Measurements from ENCODE around the gene BST2.
A peak's percentile ranks its signal among the peaks of the same experiment; 100 is the strongest.

The BST2 gene, protein sequence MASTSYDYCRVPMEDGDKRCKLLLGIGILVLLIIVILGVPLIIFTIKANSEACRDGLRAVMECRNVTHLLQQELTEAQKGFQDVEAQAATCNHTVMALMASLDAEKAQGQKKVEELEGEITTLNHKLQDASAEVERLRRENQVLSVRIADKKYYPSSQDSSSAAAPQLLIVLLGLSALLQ

GRCh38 chr19:17405250-17406045 lies at the start of gene BST2:
BST2 (minus strand) TSS chr19:17405630; CDS start chr19:17405575, 55 bp downstream.
- peak; percentile 83 for DNase-seq

DNA sequence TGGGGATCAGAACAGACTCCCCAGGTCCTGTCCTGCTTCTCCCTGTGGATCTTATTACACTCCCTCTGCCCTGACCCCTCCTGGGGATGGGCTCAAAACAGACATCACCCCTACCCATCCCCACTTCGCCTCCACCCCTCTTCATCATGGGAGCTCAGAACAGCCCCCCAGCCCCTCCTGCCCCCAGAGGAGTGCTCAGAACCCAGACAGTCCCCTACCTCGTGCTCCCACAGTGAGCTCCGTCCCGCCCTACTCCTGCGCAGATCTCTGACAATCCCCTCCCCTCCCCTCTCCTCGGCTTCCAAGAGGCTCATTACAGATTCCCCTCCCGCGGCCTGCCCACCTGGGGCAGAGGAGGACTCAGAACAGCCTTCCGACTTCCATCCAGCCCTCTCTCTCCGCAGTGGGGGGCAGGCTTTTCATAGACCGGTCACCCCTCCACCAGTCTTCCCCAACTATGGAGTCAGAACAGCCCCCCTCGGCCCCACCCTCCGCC lies 49.2 kb upstream of the BST2 start:
- no peak for DNase-seq

- no peak for DNase-seq
Measured at GRCh38 chr19:17451820-17452219, 46.4 kb upstream of the BST2 start.

GRCh38 chr19:17450264-17451075 lies 45.0 kb upstream of the BST2 start:
- peak; percentile 15 for DNase-seq

GRCh38 chr19:17448131-17448967 lies 42.9 kb upstream of the BST2 start, which contains the start of gene TMEM221:
TMEM221 (minus strand) TSS chr19:17448668; CDS start chr19:17448462, 206 bp downstream.
- peak; percentile 39 for DNase-seq

DNA sequence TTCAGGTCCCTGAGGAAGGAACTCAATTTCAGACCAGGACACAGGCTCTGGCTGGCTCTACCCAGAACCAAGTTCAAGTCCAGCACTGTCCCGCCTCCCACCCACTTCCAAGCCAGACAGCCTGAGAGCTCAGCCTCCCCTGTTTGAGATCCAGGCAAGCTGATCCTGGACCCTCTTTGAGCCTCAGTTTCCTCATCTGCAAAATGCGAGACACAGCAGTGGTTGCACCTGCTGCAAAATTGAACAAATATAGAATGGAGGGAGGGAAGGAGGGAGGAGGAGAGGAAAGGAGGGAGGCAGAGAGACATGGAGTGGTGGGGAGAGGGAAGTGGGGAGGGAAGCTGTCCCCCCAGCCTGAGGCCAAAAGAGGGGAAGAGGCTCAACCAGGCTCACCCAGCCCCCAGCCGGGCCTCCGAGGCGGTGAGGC lies 42.3 kb upstream of the BST2 start:
- DNase-seq = no peak

DNA sequence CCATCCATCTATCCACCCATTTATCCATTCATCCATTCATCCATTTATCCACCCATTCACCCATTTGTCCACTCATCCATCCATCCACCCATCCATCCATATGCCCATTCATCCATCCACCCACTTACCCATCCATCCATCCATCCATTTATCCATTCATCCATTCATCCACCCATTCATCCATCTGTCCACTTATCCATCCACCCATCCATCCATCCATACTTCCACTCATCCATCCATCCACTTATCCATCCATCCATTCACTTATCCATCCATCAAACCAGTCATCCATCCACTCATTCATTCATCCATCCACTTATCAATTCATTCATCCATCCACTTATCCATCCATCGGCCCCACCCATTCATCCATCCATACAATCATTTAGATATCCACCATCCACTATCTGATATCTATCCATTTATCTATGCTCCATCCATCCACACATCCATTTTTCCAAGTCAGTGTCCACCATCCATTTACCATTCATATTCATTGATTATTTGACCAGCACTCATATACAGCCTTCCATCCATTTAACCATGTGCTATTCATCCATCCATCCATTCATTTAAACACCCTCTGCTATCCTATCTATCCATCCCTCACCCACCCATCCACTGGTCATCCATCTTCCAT lies 40.2 kb upstream of the BST2 start:
- no peak for DNase-seq

DNA sequence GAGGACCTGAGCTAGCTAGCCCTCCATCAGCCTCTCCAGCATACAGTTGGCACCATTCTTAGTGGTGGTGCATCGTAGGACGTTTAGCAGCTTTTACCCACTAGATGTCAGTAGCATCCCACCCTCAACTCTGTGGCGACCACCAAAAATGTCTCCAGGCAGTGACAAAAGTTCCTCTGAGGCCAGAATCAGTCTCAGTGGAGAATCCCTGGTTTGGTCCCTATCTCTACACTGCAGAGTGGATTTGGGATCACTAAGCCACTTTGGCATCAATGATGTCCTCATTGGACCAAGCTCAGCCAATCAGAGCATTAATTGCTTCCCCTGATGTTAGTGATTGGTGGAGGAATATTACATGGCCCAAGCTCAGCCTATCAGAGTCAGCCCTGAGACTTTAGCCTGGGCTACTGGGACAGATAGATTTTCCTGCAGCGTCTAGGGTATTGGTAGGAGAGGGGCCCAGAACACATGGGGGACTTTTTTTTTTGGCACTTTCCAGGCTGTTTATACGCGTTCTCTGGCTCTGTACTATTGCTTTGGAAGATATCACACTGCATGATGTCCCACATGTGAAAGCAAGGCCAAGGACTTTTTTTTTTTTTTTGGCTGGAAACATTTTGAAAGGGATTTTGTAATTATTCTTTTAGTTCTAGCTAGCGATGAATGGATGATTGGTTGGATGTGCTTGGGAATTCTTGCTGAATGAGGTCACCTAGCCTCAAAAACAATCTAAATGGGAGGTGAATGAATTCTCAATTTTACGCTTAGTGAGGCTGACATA lies 36.0 kb upstream of the BST2 start:
- DNase-seq = peak; percentile 3

DNA sequence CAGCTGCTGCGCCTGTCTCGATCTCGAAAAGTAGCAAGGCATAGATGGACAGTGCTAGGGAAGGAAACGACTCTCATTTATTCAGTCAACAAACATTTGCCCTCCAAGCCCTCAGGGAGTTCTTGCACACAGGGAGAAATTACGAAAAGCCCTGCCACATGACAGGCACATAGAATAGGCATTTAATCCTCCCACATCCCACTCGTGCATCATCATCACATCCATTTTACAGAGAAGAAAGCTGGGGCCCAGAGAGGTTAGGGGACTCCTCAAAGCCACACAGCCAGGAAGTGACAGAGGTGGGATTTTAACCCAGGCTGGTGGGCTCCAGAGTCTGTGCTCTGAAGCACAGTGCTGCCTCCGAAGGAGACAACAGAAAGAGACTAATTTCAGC lies 31.4 kb upstream of the BST2 start:
- no peak for DNase-seq

- DNase-seq = no peak
Measured at GRCh38 chr19:17436094-17436873, 30.9 kb upstream of the BST2 start.

DNA sequence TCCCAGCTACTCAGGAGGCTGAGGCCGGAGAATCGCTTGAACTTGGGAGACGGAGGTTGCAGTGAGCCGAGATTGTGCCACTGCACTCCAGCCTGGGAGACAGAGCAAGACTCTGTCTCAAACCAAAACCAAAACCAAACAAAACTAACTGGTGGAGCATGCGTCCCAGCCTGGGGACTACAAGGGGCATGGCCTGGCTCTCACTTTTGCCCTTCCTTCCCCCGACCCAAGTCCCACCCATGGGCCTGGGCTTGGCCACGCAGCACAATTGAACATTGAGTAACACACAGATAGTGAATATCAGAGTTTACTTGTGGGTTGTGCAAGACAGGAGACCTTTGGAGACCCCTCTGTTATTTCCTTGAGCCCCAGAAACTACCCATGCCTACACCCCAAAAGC lies 29.8 kb upstream of the BST2 start:
- no peak for DNase-seq

DNA sequence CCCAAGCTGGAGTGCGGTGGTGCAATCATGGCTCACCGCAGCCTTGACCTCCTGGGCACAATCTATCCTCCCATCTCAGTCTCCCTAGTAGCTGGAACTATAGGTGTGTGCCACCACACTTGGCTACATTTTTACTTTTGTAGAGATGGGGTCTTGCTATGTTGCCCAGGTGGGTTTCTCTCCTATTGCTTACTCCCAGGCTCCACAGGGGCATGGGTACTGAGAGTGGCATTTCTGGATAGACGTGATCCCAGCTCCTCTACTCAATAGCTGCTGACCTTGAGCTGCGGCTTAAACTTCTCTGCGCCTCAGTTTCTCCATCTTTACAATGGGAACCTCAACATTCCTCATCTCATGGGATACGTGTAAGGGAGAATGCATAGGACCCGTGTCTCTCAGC lies 26.0 kb upstream of the BST2 start:
- no peak for DNase-seq

- DNase-seq = no peak
Measured at GRCh38 chr19:17429641-17430113, 24.2 kb upstream of the BST2 start.

- no peak for DNase-seq
Measured at GRCh38 chr19:17424743-17425365, 19.4 kb upstream of the BST2 start.

DNA sequence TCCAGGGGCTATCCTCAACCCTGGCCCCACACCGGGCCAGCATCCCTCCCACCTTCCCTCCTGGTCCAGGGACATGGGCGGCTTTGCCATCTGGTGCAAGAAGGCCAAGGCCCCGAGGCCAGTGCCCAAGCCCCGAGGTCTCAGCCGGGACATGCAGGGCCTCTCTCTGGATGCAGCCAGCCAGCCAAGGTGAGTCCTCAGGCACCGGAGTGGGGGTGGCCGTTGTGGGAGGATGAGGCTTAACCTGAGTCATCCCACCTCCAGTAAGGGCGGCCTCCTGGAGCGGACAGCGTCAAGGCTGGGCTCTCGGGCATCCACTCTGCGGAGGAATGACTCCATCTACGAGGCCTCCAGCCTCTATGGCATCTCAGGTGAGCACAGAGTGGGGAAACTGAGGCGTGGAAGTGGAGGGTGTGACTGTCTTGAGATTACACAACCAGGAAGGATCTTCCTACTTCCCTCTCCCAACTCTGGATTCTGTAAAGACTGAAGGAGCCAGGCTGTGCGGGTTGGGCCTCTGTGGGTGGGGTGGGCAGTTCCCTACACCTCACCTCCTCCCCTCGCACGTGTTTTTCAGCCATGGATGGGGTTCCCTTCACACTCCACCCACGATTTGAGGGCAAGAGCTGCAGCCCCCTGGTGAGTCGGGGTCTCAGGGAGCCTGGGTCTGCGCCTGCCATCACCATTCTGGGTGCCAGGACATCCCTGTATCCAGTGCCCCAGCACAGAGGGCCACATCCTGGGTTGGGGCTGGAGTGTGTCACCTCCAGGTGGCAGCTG lies 18.2 kb upstream of the BST2 start:
- DNase-seq = no peak

DNA sequence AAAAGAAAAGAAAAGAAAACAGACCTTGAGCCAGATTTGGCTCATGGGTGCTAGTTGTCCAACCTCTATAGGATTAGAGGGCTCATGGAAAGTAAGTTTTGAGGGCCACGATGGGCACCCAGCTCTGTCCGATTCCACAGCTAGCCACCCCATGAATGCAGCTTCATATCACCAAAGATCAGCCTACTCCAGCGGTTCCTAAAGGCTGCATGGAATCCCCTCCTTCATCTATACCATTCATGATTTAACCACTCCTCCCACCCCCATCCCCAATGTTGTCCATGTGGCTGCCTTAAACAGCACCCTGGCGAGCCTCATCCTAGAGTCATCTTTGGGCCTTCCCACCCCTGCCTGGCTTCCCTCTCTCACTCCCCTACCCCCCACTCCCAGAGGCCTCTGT lies 16.5 kb upstream of the BST2 start:
- DNase-seq = no peak

DNA sequence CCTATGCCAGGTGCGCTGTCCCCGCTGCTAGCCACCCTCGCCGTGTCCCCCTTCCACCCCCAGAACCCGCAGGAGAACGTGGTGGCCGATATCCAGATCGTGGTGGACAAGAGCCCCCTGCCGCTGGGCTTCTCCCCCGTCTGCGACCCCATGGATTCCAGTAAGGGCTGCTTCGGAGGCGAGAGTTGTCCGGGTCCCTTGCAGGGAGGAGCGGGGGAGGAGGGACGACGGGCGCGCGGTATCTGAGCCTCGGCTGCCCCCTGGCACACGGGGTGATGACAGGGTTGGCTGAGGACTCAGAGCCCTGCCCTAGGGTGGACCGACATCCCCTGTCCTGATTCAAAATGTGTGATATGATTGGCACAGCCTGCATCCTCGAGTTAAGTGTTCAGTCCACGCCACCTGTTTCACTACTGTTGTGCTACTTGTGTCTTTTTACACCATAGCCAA lies 15.1 kb upstream of the BST2 start:
- DNase-seq = no peak

GRCh38 chr19:17419621-17420474 lies 14.4 kb upstream of the BST2 start, which contains the start of gene MVB12A:
MVB12A (plus strand) TSS chr19:17420047; CDS start chr19:17420136, 89 bp downstream.
- peak; percentile 94 for DNase-seq

Data from KG1 (cell line).